PC-3 (cell line): ENCODE measurements around the gene PSMD13. TPM values are rescaled to one million over a fixed set of nuclear protein-coding genes. Genes with fewer than 3 reads are reported as not detected.

Source experiments
- ATAC-seq: fragments of 200-7000 bp; cut with Tn5 transposase; 2 replicates; pipeline ENCODE4 v1.9.1; 2020; ENCODE audit warnings: mild to moderate bottlenecking, moderate library complexity
- BruUV-seq: library from RNA; stranded (reverse); fragments of 400-500 nt; replicated peaks from 2 replicates; lab custom pipeline; 2021; lab: Mats Ljungman, UMichigan
- CTCF ChIA-PET: fragments of 300-600 bp; sonication (Branson Sonifier 250); formaldehyde crosslinking; loops from one replicate; lab custom pipeline; 2022; ENCODE audit warnings: antibody characterized with exemption; lab: Charles Lee
- POLR2A ChIA-PET: fragments of 300-600 bp; sonication (Branson Sonifier 250); formaldehyde crosslinking; loops from one replicate; lab custom pipeline; 2022; ENCODE audit warnings: antibody characterized with exemption; ENCODE audit not compliant: unreplicated experiment; lab: Charles Lee
- DNase-seq: peaks from one replicate; pipeline ENCODE4 v3.0.0-alpha.2; 2015
- H2AFZ ChIP-seq: fragments of 300-600 bp; sonication (generic); 2 replicates; pipeline ENCODE4 v1.6.0; 2016; ENCODE audit warnings: antibody characterized with exemption, low read length
- H3F3A ChIP-seq: fragments of 300-600 bp; sonication (generic); one replicate; pipeline ENCODE4 v1.6.0; 2017; ENCODE audit warnings: antibody characterized with exemption, low read length, control low read depth, mild to moderate bottlenecking; ENCODE audit not compliant: unreplicated experiment
- H3K27ac ChIP-seq: fragments of 300-600 bp; sonication (generic); 2 replicates; pipeline ENCODE4 v1.5.1; 2016; ENCODE audit warnings: mild to moderate bottlenecking, low read length
- H3K27me3 ChIP-seq: fragments of 300-600 bp; sonication (generic); 2 replicates; pipeline ENCODE4 v1.6.1; 2016; ENCODE audit warnings: low read length, mixed read lengths
- H3K36me3 ChIP-seq: fragments of 300-600 bp; sonication (generic); 2 replicates; pipeline ENCODE4 v1.6.1; 2016; ENCODE audit warnings: low read depth, mixed run types, low read length, mixed read lengths
- H3K4me1 ChIP-seq: fragments of 300-600 bp; sonication (generic); 2 replicates; pipeline ENCODE4 v1.5.1; 2016; ENCODE audit warnings: low read length; ENCODE audit not compliant: insufficient read depth
- H3K4me2 ChIP-seq: fragments of 300-600 bp; sonication (generic); 2 replicates; pipeline ENCODE4 v1.6.0; 2016; ENCODE audit warnings: low read length
- H3K4me3 ChIP-seq: fragments of 300-600 bp; sonication (generic); 2 replicates; pipeline ENCODE4 v1.5.1; 2016; ENCODE audit warnings: mild to moderate bottlenecking, low read length, mixed read lengths
- H3K79me2 ChIP-seq: fragments of 300-600 bp; sonication (generic); 2 replicates; pipeline ENCODE4 v1.6.1; 2017; ENCODE audit warnings: low read length, mixed read lengths
- H3K9ac ChIP-seq: fragments of 300-600 bp; sonication (generic); 2 replicates; pipeline ENCODE4 v1.6.0; 2016; ENCODE audit warnings: mild to moderate bottlenecking, low read length
- H3K9me2 ChIP-seq: fragments of 300-600 bp; sonication (generic); replicated peaks from 2 replicates; pipeline ENCODE4 v1.6.1; 2016; ENCODE audit warnings: mixed run types, low read length, mixed read lengths
- H3K9me3 ChIP-seq: fragments of 300-600 bp; sonication (generic); 2 replicates; pipeline ENCODE4 v1.6.1; 2016; ENCODE audit warnings: low read length, mixed read lengths
- H4K20me1 ChIP-seq: fragments of 300-600 bp; sonication (generic); 2 replicates; pipeline ENCODE4 v1.6.1; 2016; ENCODE audit warnings: low read length, mixed read lengths
- EZH2 ChIP-seq: fragments of 300-600 bp; sonication (generic); IDR thresholded peaks from one replicate; pipeline ENCODE4 v1.6.1; 2017; ENCODE audit warnings: antibody characterized with exemption, mild to moderate bottlenecking, low read length; ENCODE audit not compliant: unreplicated experiment
- EZH2phosphoT487 ChIP-seq: fragments of 300-600 bp; sonication (generic); IDR thresholded peaks from 2 replicates; pipeline ENCODE4 v1.6.1; 2018; ENCODE audit warnings: mild to moderate bottlenecking, antibody characterized with exemption, low read length, borderline replicate concordance
- intact Hi-C: fragments of 100-400 bp; cut with micrococcal nuclease; formaldehyde crosslinking; loops from 2 replicates; pipeline ENCODE4 v1.9.0; 2023
- total RNA-seq: library from RNA; depleted of rRNA; stranded (reverse); fragments of >200 nt; gene quantifications from 2 replicates; pipeline ENCODE4 v1.2.3, GENCODE V29; 2014
- TF ChIP-seq, protein P1 (sequence below): fragments of 300-600 bp; sonication (generic); conservative IDR thresholded peaks from 2 replicates; pipeline ENCODE4 v1.5.1; 2017; ENCODE audit warnings: antibody characterized with exemption, low read depth, mild to moderate bottlenecking, low read length

PSMD13 gene
- total RNA-seq, 1 experiment from 2014 or later: 255 TPM

GRCh38 chr11:298406-299065 is 61.8 kb downstream of the PSMD13 start:
- no peak overlapping the region for H3K4me2 ChIP-seq
- CTCF ChIA-PET: no interaction called here

GRCh38 chr11:299081-299891 is 62.5 kb downstream of the PSMD13 start, which contains the start of gene IFITM5:
TSS of gene IFITM5 (minus strand) at chr11:299526. CDS start at chr11:299490, 36 bp downstream.
- Histone ChIP-seq H3K4me1 (no peaks in the 10 kb centered on the region), H3K9me3 (no peaks in the 10 kb centered on the region), H3K4me3 (no peak within 1 kb of the TSS), H3K27me3 (no peaks in the 10 kb centered on the region), H4K20me1 (no peaks in the 10 kb centered on the region), H3K9ac (no peak within 1 kb of the TSS), H3K36me3 (no peaks in the 10 kb centered on the region), H2AFZ (no peak within 1 kb of the TSS), H3K9me2 (no peaks in the 10 kb centered on the region), H3K4me2 (no peak within 1 kb of the TSS), H3F3A (no peaks in the 10 kb centered on the region), H3K79me2 (no peaks in the 10 kb centered on the region), H3K27ac (no peak within 1 kb of the TSS)
- TF ChIP-seq, protein P1, sequence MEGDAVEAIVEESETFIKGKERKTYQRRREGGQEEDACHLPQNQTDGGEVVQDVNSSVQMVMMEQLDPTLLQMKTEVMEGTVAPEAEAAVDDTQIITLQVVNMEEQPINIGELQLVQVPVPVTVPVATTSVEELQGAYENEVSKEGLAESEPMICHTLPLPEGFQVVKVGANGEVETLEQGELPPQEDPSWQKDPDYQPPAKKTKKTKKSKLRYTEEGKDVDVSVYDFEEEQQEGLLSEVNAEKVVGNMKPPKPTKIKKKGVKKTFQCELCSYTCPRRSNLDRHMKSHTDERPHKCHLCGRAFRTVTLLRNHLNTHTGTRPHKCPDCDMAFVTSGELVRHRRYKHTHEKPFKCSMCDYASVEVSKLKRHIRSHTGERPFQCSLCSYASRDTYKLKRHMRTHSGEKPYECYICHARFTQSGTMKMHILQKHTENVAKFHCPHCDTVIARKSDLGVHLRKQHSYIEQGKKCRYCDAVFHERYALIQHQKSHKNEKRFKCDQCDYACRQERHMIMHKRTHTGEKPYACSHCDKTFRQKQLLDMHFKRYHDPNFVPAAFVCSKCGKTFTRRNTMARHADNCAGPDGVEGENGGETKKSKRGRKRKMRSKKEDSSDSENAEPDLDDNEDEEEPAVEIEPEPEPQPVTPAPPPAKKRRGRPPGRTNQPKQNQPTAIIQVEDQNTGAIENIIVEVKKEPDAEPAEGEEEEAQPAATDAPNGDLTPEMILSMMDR: no peak
- TF ChIP-seq EZH2 (no peak), EZH2phosphoT487 (no peak)
- ChIA-PET POLR2A (no interaction called here), CTCF (no interaction called here)
- DNase-seq: no peak
- intact Hi-C loops: no loop called here
- BruUV-seq: no TSS peak
- no peak for ATAC-seq

More at GRCh38 chr11:298406-299065, 61.8 kb downstream of the PSMD13 start:
- H3K9me3 ChIP-seq: no peaks in the 10 kb centered on the region
- H3K4me3 ChIP-seq: no peak overlapping the region
- H4K20me1 ChIP-seq: no peaks in the 10 kb centered on the region
- no peak for ATAC-seq
- no peaks in the 10 kb centered on the region for H3K79me2 ChIP-seq
- no peak overlapping the region for H3K27ac ChIP-seq
- no peaks in the 10 kb centered on the region for H3F3A ChIP-seq
- no peak overlapping the region for H2AFZ ChIP-seq
- H3K9me2 ChIP-seq: no peaks in the 10 kb centered on the region
- no peak for DNase-seq
- H3K36me3 ChIP-seq: no peaks in the 10 kb centered on the region
- H3K9ac ChIP-seq: no peak overlapping the region
- intact Hi-C loops: no loop called here
- no peak for TF ChIP-seq EZH2phosphoT487
- H3K4me1 ChIP-seq: no peaks in the 10 kb centered on the region
- no peaks in the 10 kb centered on the region for H3K27me3 ChIP-seq
- POLR2A ChIA-PET: no interaction called here
- no TSS peak for BruUV-seq

DNA sequence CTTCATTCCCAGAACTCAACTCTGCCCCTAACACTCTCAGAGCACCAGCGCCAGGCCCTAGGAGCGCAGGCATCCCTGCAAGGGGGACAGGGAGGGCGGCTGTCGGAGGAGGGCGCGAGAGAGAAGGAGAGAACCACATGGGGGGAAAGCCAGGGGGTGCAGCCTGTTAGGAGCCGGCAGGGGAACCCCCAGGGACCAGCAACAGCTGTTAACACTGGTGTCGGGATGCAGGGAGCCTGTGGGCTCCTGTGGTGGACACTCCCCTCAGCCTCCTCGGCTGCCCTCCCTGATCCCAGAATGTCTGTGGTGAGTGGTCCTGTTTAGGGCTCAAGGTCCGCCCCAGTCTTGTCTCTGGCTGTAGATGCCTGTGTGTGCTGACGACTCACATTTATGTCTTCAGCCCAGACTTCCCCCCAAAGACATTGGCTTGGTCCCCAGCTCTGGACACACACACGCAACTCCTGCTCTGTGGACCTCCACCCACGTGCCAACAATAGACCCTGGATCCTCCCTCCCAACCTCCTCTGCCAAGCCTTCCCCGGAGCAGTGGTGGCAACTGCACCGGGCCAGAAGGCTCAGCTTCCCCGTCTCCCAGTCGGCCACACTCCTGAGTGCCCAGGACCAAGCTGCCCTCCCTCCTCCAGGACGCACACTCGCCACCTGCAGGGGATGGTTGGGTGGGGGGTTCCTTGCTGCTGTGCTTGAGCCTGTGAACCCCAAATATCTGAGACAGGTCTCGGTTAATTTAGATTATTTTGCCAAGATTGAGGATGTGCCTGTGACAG is 63.4 kb downstream of the PSMD13 start:
- Histone ChIP-seq H3K4me2 (no peak overlapping the region), H2AFZ (no peak overlapping the region), H3K9me3 (no peaks in the 10 kb centered on the region), H3K4me3 (no peak overlapping the region), H3K9ac (no peak overlapping the region), H4K20me1 (no peaks in the 10 kb centered on the region), H3K9me2 (no peaks in the 10 kb centered on the region), H3K79me2 (no peaks in the 10 kb centered on the region), H3K4me1 (no peaks in the 10 kb centered on the region), H3K27me3 (no peaks in the 10 kb centered on the region), H3K27ac (no peak overlapping the region), H3K36me3 (no peaks in the 10 kb centered on the region), H3F3A (no peaks in the 10 kb centered on the region)
- ChIA-PET CTCF (no interaction called here), POLR2A (interaction anchor here (0.5 kb wide), 1 partner anchor 70 kb away, joined by 3 read pairs; no protein-coding TSS in a partner anchor)
- ATAC-seq (no peak; the same call in 1 of the 2 replicates), DNase-seq (no peak)
- no peak for TF ChIP-seq EZH2phosphoT487
- TF ChIP-seq EZH2: no peak
- TF ChIP-seq, protein P1: no peak
- intact Hi-C loops: loop anchor here (10.0 kb wide), 1 partner anchor 145 kb away; the partner anchor contains the start of gene ANO9
- BruUV-seq: no TSS peak
